HG03439 (cell line): ENCODE data around the gene UPF1.
"Not testable (repeated sequence)": the region's sequence is repeated elsewhere in the genome, so short reads cannot be mapped to it uniquely, and the experiment has no call there.

Experiments
- ATAC-seq: cut with Tn5 transposase; IDR thresholded peaks from one replicate; pipeline ENCODE4 v1.9.1; 2021; ENCODE audit warnings: mild to moderate bottlenecking, moderate library complexity; ENCODE audit not compliant: unreplicated experiment

Gene UPF1

GRCh38 chr19:18895038-18895823 is 63.5 kb downstream of the UPF1 start:
- no peak for ATAC-seq

- no peak for ATAC-seq
Measured at GRCh38 chr19:18895824-18896341, 64.1 kb downstream of the UPF1 start, which contains the start of gene CERS1. CERS1 (minus strand) TSS chr19:18896158; CDS start chr19:18896072, 86 bp downstream.

GRCh38 chr19:18896421-18896841 is 64.7 kb downstream of the UPF1 start:
- no peak for ATAC-seq

- ATAC-seq, result no peak
Measured at GRCh38 chr19:18897094-18898029, 65.6 kb downstream of the UPF1 start.

GRCh38 chr19:18898081-18898606 is 66.4 kb downstream of the UPF1 start:
- ATAC-seq, result no peak

- no peak for ATAC-seq
Measured at GRCh38 chr19:18898607-18899408, 67.0 kb downstream of the UPF1 start.

GRCh38 chr19:18899624-18900560 is 68.1 kb downstream of the UPF1 start:
- ATAC-seq, result no peak

GRCh38 chr19:18900700-18901481 is 69.1 kb downstream of the UPF1 start:
- no peak for ATAC-seq

GRCh38 chr19:18901491-18901890 is 69.7 kb downstream of the UPF1 start:
- no peak for ATAC-seq

- ATAC-seq, result not testable (repeated sequence)
Measured at GRCh38 chr19:18902519-18902918, 70.8 kb downstream of the UPF1 start.

- ATAC-seq, result no peak
Measured at GRCh38 chr19:18903156-18904037, 71.6 kb downstream of the UPF1 start.

- no peak for ATAC-seq
Measured at GRCh38 chr19:18904334-18905057, 72.7 kb downstream of the UPF1 start.

GRCh38 chr19:18905058-18905456 is 73.3 kb downstream of the UPF1 start:
- ATAC-seq, result no peak

- no peak for ATAC-seq
Measured at GRCh38 chr19:18905513-18906236, 73.9 kb downstream of the UPF1 start.

- ATAC-seq, result no peak
Measured at GRCh38 chr19:18906605-18907519, 75.1 kb downstream of the UPF1 start.
